Prostate gland (tissue), 2 donors: Measurements from ENCODE around the gene SLC37A4.

ENCODE experiments used
- POLR2A ChIP-seq: fragments of 450-650 bp; IDR thresholded peaks from one replicate; pipeline ENCODE4 v1.6.1; 2016; ENCODE audit warnings: antibody characterized with exemption, mild to moderate bottlenecking
- POLR2AphosphoS5 ChIP-seq: sonication (generic); formaldehyde crosslinking; IDR thresholded peaks from one replicate; pipeline ENCODE4 v1.6.1; 2017; ENCODE audit warnings: antibody characterized with exemption
- TF ChIP-seq, protein P1 (sequence below), 4 experiments: fragments of 200-600 bp in 2 of 4; fragments of 450-650 bp in 2 of 4; sonication (generic) in 2 of 4; IDR thresholded peaks; 1 replicate in 3 of 4; 2 replicates in 1 of 4; pipeline ENCODE4 v1.5.1; 2016 to 2019; ENCODE audit warnings: antibody characterized with exemption in 4 of 4, mild to moderate bottlenecking in 2 of 4, moderate library complexity in 2 of 4

GRCh38 chr11:119044708-119045107 lies 14.0 kb upstream of the SLC37A4 start:
- TF ChIP-seq, protein P1, sequence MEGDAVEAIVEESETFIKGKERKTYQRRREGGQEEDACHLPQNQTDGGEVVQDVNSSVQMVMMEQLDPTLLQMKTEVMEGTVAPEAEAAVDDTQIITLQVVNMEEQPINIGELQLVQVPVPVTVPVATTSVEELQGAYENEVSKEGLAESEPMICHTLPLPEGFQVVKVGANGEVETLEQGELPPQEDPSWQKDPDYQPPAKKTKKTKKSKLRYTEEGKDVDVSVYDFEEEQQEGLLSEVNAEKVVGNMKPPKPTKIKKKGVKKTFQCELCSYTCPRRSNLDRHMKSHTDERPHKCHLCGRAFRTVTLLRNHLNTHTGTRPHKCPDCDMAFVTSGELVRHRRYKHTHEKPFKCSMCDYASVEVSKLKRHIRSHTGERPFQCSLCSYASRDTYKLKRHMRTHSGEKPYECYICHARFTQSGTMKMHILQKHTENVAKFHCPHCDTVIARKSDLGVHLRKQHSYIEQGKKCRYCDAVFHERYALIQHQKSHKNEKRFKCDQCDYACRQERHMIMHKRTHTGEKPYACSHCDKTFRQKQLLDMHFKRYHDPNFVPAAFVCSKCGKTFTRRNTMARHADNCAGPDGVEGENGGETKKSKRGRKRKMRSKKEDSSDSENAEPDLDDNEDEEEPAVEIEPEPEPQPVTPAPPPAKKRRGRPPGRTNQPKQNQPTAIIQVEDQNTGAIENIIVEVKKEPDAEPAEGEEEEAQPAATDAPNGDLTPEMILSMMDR (IDR thresholded peaks at IDR 0.05): no peak
- no peak for TF ChIP-seq POLR2AphosphoS5
- no peak for TF ChIP-seq POLR2A
